ENCODE measurements around the gene RAB36.

RAB36 gene

DNA sequence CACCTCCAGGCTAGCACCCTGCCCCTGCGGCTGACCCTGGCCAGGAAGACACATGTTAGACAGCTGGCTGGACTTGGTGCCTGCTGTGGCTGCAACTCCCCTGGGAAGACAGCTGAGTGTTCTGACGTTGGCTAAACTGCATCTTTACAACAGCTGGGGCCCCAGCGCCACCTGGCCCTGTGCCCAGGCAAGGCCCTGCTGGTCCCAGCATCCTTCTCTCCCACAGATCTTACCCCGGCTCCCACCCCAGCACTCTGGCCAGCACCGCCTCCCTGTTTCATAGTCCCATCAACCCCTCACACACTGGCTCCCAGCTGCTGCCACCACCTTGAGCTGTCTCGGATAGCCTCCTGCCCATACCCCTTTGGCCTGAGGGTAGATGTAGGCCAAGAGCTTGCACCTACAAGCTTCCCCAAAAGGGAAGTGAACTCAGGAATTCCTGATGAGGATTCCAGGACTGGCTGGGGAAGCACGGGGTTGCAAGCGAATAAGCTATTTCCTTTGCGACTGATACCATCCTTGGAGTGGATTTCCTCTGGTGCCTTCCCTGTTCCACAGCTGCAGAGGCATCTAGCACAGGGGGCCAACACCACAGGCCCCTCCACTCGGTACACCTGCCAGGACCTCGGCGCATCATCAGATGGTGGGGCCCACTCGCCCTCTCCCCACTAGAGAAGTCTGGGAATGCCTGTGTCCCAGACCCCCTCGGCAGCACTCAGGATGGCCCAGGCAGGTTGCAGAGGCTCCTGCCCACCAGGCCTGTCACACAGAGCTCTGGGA, 32.0 kb upstream of the RAB36 start:
- no peak for DNase-seq
- TF ChIP-seq GATA1 (IDR thresholded peaks at IDR 0.05; ENCODE audit: low read depth, low read length) = no peak
- TF ChIP-seq POLR2A (IDR thresholded peaks at IDR 0.05; ENCODE audit: low read length) = no peak

DNA sequence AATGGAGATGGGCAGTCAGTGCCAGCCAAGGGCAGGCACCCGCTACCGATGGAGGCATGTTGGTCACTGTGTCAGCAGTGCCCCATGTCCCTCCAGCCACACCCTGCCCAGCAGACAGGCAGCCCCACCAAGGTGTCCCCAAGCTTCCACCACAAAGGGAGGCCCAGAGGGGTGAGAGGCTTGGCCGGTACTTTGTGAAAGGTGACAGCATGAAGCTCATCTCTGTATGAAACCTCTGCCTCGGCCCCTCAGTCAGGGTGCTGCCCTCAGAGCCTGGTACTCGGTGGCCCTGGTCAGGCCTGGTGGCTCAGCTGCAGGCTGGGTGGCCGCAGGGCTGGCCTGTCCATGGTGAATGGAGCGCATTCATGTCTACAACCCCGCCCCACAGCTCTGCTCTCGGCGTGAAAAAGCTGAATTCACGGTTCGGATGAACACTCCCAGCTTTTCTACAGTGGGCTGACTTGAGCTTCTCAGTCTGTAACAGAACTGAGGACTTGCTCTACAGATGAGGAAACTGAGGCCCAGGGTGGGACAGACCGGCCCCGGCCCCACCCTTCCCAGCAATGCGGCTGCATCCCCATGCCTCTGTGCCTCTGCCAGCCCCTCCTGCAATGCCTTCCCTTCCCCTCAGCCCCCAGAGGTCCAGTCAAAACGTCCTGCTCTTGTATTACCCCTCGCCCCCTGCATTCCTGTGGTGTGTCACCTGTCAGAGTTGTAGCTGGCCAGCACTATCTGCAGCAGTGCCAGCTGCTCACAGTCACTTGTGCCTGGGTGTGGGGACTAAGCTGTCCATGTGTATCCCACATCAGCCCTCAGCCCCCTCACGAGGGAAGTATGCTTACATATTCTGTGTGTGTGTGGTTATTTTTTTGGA, 31.2 kb upstream of the RAB36 start:
- DNase-seq = no peak
- TF ChIP-seq GATA1 (IDR thresholded peaks at IDR 0.05; ENCODE audit: low read depth, low read length) (no peak), POLR2A (IDR thresholded peaks at IDR 0.05; ENCODE audit: low read length) (no peak)

DNA sequence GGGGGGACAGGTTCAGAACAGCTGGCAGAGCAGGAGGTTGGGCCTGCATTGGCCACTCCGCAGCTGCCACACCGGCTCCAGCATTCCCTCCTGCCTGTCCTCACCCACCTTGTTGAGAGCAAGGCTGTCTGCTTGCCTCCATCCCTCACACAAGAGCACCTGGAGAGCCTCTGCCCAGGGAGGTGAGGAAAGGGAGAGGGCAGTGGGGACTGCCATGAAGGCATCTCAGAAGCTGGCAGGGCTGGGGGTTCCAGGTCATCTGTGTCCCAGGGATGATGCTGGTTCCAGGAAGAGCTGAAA, 30.6 kb upstream of the RAB36 start:
- TF ChIP-seq GATA1 (IDR thresholded peaks at IDR 0.05; ENCODE audit: low read depth, low read length) (no peak), POLR2A (IDR thresholded peaks at IDR 0.05; ENCODE audit: low read length) (no peak)
- DNase-seq = no peak

- DNase-seq = no peak
- no peak for TF ChIP-seq GATA1 (IDR thresholded peaks at IDR 0.05; ENCODE audit: low read depth, low read length)
- TF ChIP-seq POLR2A (IDR thresholded peaks at IDR 0.05; ENCODE audit: low read length) = no peak
Measured at GRCh38 chr22:23115369-23115768, 29.9 kb upstream of the RAB36 start.

- DNase-seq = no peak
- TF ChIP-seq POLR2A (IDR thresholded peaks at IDR 0.05; ENCODE audit: low read length) = no peak
- TF ChIP-seq GATA1 (IDR thresholded peaks at IDR 0.05; ENCODE audit: low read depth, low read length) = no peak
Measured at GRCh38 chr22:23115825-23116494, 29.3 kb upstream of the RAB36 start.

GRCh38 chr22:23116506-23117263, 28.6 kb upstream of the RAB36 start:
- no peak for TF ChIP-seq GATA1 (IDR thresholded peaks at IDR 0.05; ENCODE audit: low read depth, low read length)
- TF ChIP-seq POLR2A (IDR thresholded peaks at IDR 0.05; ENCODE audit: low read length) = no peak
- no peak for DNase-seq

GRCh38 chr22:23117275-23117674, 28.0 kb upstream of the RAB36 start:
- no peak for DNase-seq
- TF ChIP-seq GATA1 (IDR thresholded peaks at IDR 0.05; ENCODE audit: low read depth, low read length) (no peak), POLR2A (IDR thresholded peaks at IDR 0.05; ENCODE audit: low read length) (no peak)

- DNase-seq = no peak
- TF ChIP-seq GATA1 (IDR thresholded peaks at IDR 0.05; ENCODE audit: low read depth, low read length) (no peak), POLR2A (IDR thresholded peaks at IDR 0.05; ENCODE audit: low read length) (no peak)
Measured at GRCh38 chr22:23117891-23118646, 27.2 kb upstream of the RAB36 start.

GRCh38 chr22:23118647-23119493, 26.4 kb upstream of the RAB36 start:
- TF ChIP-seq GATA1 (IDR thresholded peaks at IDR 0.05; ENCODE audit: low read depth, low read length) = no peak
- TF ChIP-seq POLR2A (IDR thresholded peaks at IDR 0.05; ENCODE audit: low read length) = no peak
- DNase-seq = no peak

DNA sequence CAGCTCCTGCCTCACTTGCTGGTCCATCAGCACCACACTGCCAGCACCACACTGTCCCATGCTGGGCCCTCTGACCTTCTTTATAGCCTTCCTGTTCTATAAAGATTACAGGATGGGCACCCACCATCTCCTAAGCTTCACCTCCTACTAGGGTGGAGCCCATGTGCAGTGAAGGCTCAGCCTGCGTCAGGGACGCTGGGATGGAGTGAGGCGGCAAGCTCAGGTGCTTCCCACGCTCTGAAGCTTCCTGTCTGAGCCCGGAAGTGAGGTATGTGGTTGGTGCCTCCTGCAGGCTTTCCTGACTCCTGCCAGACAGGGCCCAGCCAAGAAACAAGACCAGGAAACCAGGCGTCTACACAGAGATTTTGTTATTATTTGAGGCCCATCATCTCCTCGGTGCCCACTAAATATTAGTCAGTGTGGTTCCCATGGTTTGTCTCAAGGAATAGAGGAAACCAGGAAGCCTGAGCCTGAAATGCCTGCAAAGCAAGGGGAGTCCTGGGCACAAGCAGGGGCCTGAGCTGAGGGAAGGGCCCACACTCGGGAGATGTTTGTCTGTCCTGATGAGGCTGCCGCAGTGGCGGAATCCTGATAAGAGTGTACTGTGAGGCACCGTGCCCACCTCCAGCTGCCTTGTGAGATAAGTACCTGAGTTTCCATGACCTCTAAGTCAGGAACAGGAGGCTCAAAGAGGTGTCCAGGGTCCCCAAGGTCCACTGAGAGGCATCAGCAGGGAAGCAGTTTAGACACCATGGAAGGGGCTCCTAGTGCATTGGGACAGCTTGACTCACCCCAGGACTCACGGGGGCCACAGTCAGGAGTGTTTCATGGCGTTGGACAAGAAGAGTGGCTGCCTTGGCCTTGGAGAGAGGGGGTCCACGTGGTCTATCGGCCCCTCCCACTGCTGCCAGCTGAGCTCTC, 25.5 kb upstream of the RAB36 start:
- peak in 1 of 2 experiments; percentile 14 for DNase-seq
- no peak for TF ChIP-seq GATA1 (IDR thresholded peaks at IDR 0.05; ENCODE audit: low read depth, low read length)
- TF ChIP-seq POLR2A (IDR thresholded peaks at IDR 0.05; ENCODE audit: low read length) = no peak

DNA sequence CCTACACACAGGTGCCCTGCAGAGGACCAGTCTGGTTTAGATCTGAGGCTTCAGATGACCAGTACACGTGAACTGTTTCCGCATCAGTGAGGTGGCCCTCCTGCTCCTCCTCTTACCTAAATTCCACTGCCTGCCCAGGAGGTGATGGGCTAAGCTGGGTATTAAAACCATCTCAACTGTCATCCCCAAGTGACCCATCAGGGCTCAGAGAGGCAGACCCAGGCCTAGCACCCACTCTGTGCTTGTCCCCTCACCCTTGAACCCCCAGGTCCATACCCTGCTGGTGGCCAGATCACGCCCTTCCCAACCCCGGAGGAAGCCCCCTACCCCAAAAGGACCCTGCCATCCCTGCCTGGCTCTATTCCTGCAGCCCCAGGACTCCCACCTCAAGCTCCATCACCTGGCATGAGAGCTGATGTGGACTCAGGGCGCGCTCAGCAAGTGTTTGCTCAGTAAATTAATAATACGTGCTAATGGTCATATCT, 24.8 kb upstream of the RAB36 start:
- TF ChIP-seq POLR2A (IDR thresholded peaks at IDR 0.05; ENCODE audit: low read length) (no peak), GATA1 (IDR thresholded peaks at IDR 0.05; ENCODE audit: low read depth, low read length) (no peak)
- DNase-seq = no peak

Measured in erythroblast (primary cell).